Measurements from ENCODE around the gene DHX8.
"Not testable (repeated sequence)": the region's sequence is repeated elsewhere in the genome, so short reads cannot be mapped to it uniquely, and the experiment has no call there.

The DHX8 gene

DNA sequence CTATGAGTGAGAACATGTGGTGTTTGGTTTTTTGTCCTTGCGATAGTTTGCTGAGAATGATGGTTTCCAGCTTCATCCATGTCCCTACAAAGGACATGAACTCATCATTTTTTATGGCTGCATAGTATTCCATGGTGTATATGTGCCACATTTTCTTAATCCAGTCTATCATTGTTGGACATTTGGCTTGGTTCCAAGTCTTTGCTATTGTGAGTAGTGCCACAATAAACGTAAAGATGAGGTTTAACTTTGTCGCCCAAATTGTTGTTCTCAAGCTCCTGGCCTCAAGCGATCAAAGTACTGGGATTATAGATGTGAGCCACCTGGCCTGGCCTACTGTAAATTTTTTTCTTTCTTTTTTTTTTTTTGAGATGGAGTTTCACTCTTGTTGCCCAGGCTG is 21.2 kb upstream of the DHX8 start:
- DNase-seq: not testable (repeated sequence)

DNA sequence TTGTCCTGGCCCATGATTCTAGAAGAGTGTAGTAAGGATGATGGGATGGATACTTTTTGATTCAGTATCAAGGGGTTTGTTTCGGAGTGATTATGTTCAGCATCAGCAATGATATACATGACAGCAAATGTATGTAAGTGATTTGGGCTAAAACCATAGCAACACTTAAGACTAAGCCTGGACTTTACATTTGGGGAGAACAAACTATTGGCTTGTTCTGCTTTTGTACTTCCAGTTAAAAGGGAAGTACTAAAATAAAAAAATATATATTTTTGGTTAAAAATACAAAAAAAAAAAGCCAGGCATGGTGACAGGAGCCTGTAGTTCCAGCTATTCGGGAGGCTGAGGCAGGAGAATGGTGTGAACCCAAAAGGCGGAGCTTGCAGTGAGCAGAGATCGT is 20.5 kb upstream of the DHX8 start:
- DNase-seq: no peak

DNA sequence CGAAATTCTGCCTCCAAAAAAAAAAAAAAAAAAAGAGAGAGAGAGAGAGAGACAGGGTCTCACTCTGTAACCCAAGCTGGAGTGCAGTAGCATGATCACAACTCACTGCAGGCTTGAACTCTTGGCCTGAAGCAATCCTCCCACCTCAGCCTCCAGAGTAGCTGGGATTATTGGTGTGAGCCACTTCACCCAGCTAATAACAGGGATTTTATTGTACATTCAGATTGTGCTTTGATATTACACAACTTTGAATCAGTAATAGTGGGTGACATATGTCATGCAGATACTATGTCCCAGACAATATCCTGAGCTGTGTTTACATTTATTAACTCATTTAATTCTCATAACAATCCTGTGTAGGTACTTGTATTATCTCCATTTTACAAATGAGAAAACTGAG is 19.7 kb upstream of the DHX8 start:
- DNase-seq: no peak

DNA sequence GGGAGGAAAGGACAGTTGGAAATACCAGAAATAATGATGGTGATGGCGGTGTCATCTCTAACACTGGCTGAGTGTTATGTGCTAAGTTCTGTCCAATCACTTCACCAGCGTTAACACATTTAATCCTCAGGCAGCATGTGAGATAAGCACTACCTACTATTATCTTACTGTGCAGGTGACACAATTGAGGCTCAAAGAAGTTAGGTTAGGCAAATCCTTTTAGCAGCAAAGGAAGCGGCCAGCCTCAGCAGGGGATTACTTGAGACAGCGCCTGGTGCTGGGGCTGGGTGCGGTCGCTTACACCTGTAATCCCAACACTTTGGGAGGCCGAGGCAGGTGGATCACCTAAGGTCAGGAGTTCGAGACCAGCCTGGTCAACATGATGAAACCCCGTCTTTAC is 18.7 kb upstream of the DHX8 start:
- no peak for DNase-seq

DNA sequence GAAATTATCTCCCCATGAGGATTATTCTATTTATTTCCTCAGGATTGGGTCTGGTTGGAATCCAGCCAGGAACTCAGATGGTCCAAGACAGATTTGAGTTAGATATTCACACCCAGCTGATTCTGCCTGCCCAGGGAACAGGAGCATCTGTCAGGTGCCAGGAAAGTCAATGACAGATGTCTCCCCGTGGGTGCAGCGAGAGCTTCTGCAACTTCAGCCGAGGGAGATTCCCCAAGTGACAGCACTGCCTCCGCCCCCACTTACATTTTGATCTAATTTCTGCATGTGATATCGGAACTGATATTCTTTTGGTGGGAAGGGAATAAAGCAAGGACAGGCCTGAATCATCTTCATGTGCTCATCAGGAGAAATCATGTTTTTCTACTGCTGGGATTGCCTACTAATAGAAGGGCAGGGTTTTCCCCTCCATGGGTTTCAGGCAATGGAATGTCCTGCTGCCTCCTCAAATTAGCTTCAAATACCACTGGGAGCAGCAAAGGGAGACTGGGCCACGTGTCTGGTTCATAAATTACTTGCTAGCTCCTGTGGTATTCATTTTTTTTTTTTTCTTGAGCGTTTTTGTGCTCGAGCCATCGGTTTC is 15.7 kb upstream of the DHX8 start:
- no peak for DNase-seq

DNA sequence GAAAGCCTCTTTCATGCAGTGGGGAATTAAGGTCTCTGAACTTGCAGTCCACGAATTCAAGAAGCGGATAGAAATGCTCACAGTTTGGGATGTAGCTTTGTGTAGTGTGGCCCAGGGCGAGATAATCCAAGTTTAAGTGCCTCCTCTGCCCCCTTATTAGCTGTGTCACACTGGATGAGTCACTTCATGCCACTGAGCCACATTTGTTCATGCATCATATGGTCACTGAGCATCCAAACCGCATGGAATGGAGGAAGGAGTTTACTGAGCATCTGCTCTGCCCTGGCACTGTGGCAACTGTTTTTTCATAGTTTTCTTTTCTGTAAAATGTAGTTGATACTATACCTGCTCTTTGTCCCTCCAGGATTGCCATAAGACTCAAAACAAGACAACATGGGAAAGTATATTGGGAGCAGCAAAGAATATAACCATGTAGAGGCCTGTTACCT is 15.1 kb upstream of the DHX8 start:
- DNase-seq: no peak

DNA sequence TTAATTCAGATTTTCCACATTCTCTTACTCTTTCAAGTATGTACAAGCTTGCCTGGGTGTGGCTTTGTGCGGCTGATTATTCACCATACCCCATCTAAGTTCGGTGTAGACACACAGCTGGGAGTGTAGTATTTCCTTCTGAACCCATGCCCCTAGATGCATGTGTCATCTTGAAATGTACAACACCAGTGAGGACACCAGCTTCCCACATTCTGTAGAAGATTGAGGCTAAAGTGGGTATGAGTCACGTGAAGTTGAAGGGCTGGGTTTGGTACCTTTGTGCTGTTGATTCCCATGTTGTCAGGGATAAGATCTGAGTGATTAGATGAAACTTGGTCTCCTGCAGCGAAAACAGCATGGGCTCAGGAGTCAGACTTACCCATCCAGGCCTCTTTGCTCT is 14.6 kb upstream of the DHX8 start:
- DNase-seq: no peak

DNA sequence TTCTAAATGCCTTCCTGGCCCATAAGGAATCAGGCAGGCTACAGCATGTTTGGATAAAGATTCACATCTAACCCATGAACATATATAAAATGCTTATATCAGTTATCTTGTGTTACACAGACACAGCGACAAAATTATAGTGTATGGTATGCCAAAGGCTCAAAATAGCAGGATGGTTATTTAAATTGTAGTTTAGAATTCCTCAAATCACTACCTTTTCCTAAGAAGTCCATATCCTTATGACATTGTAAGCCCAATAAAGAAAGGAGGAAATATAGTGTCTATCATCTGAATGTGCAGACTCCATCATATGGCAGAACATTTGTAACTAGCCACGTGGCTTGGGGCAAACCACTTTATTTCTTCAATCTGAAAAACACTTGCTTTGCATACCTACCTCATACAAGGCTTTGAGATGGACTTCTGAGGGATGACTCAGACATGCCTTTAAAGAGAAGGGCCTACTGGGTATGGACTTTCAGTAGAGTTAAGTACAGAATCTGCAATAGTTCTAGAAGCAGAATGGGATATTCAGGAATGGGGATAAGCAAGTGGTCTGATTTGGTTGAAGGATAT is 12.1 kb upstream of the DHX8 start:
- no peak for DNase-seq

DNA sequence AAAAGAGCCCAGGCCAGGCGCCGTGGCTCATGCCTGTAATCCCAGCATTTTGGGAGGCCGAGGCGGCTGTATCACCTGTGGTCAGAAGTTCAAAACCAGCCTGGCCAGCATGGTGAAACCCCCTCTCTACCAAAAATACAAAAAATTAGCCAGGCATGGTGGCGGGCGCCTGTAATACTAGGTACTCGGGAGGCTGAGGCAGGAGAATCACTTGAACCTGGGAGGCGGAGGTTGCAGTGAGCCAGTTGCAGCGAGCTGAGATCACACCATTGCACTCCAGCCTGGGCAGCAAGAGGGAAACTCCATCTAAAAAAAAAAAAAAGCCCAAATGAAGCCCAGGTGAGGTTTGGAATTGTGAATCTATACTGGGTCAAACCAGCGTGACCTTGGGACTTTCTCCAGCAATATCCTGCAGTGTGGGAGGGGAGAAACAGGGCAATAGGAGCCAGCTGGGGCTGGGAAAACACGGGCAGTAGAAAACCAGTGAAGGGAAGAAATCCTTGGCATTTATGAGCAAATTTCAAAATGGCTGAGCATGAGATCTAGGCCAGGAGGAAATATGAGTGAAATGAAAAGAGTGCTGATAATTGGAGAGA is 8.2 kb upstream of the DHX8 start:
- DNase-seq: no peak

DNA sequence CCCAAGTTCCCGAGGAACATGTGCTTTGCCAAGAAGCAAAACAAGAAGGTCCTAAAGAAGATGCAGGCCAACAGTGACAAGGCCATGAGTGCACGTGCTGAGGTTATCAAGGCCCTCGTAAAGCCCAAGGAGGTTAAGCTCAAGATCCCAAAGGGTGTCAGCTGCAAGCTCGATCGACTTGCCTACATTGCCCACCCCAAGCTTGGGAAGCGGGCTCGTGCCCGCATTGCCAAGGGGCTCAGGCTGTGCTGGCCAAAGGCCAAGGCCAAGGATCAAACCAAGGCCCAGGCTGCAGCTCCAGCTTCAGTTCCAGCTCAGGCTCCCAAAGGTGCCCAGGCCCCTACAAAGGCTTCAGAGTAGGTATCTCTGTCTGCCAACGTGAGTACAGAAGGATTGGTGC is 7.5 kb upstream of the DHX8 start:
- DNase-seq: not testable (repeated sequence)

DNA sequence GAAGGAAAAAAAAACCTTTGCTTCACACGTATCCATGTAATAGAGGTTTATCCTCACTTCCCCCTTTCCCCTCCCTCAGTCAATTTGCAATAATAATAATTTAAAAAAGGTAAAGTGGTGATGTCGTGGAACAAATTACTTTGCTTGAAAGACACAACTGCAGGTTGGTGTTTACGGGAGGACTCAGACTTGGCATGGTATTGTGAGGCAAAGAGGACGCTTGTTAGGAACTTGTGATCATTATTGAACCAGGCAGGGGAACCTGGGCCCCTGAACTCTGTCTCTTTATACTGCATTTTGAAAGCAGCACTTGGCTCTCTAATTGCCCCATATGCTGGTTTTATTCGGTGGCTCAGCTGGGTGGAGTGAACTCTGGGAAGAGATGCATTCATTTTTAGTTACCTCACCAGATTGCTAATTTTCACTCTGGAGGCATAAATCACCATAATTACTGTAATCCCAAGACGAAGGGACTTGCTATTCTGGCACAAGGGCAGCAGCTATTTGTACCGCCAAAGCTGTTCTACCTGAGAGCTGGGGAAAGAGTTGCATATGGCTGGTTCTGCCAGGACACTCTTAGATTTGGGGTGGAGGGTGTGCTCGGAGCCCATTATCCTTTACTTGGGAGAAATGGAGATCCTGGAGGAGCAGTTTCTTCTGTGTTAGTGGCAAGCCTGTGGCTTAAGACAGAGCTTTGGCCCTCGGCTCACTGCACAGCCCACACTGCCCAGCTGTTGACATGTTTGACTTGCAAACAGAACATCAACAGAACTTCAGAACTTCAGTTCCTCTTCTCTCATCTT is 5.7 kb upstream of the DHX8 start:
- DNase-seq: no peak

DNA sequence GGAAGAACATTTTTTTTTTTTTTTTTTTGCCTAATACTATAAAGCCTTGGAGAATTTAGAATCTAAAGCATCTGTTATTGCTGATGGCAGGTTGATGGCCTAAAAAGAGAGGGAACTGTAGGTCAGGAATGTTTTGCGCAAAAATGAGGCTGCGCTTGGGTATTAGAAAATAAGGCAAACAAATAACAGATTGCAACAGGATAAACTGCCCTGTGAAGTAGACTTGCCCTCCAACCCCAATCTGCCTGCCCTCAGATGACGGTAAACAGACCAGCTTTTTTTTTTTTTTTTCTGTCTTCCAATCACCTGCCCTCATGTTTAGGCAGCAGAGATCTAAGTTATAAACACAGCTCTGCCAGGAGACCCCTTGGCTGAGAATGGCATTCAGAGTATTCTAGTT is 3.8 kb upstream of the DHX8 start:
- no peak for DNase-seq

DNA sequence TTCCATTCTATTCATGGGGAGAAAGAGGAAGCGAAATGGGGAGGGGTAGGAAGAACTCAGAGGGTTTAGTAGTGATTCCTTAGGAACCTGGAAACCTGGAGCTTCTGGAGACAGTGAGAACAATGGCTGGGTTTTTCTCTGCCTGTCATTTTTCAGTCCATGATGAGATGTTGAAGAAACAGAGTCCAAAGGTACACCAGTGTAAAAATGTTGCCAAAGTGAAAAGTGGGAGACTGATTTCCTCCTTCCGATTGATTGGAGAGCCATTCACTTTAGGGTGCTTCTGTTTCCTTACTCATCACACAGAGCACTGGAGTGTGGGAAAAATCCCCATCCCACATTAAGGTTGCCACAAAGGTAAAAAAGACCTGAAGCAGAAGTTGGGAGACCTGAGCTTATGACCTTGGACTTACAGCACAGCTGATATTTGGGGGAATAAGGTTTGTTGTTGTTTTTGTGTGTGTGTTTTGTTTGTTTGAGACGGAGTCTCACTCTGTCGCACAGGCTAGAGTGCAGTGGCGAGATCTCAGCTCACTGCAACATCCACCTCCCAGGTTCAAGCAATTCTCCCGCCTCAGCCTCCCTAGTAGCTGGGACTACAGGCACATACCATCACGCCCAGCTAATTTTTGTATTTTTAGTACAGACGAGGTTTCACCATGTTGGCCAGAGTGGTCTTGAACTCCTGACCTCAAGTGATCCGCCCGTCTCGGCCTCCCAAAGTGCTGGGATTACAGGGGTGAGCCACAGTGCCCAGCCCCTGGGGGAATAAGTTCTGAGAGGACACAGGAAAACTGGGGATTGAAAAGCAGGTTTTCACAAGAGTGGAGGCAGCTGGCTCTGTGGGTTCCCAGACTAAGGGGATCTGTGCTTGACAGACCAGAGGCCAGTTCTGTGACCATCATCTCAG is 1.4 kb upstream of the DHX8 start:
- DNase-seq: no peak

DNA sequence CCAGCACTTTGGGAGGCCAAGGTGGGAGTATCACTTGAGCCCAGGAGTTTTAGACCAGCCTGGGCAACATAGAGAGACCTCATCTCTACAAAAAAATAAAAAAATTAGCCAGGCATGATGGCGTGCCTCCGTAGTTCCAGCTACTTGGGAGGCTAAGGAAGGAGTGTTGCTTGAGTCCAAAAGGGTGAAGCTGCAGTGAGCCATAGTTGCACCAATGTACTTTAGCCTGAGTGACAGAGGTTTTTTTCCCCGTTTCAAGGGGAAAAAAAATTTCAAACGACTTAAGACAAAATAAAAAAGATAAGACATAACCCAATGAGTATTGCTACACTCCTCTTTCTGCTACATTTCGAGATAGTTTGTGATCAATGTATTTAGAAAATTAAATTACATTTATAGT is 6.8 kb downstream of the DHX8 start:
- no peak for DNase-seq

DNA sequence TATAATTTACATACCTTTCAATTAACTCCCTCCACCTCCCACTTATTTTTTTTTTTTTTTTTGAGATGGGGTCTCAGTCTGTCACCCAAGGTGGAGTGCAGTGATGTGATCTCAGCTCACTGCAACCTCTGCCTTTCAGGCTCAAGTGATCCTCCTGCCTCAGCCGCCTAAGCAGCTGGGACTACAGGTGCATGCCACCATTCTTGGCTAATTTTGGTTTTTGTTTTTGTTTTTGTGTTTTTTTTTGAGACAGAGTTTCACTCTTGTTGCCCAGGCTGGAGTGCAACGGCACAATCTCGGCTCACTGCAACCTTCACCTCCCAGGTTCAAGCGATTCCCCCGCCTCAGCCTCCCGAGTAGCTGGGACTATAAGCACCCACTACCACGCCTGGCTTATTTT is 25.7 kb downstream of the DHX8 start:
- not testable (repeated sequence) for DNase-seq

DNA sequence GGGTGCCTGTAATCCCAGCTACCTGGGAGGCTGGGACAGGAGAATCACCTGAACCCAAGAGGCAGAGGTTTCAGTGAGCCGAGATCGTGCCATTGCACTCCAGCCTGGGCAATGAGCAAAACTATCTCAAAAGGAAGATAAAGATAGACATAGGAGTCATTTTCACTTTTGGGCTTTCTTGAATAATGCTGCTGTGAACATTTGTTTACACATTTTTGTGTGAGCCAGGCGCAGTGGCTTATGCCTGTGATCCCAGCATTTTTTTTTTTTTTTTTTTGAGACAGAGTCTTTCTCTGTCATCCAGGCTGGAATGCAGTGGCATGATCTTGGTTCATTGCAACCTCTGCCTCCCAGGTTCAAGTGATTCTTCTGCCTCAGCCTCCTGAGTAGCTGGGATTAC is 27.4 kb downstream of the DHX8 start:
- not testable (repeated sequence) for DNase-seq

DNA sequence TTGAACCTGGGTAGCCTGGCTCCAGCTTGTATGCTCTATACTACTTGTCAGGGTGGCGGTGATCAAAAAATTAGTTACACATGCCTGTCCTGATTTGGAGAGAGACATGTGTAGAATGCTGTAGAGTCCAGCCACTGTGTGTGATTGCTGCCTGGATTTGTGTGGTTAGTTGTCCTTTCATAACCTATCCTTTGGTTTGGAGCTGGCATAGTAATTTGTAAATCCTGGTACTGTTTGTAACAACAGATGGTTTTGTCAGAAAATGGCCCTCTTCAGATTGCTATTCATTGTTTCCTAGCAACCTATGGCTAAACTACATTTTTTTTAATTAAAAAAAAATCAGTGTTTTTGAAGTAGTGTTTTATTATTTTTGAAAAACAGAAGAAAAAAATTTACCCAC is 31.9 kb downstream of the DHX8 start:
- DNase-seq: no peak

DNA sequence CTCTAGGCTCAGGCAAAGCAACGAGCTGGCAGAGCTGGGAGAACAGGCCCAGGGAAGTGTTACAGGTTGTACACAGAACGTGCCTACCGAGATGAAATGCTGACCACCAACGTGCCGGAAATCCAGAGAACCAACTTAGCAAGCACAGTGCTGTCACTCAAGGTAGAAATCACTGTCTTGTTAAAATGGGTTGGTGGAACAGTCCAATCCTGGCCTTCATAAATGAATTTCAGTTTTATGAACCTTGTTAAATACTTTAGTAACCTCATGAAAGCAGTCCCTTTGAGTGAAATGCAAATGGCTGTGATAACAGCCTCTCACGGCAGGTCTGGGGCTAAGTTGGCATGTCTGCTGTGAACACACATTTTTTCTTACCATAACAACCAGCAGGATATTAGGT is 33.4 kb downstream of the DHX8 start:
- DNase-seq: no peak

DNA sequence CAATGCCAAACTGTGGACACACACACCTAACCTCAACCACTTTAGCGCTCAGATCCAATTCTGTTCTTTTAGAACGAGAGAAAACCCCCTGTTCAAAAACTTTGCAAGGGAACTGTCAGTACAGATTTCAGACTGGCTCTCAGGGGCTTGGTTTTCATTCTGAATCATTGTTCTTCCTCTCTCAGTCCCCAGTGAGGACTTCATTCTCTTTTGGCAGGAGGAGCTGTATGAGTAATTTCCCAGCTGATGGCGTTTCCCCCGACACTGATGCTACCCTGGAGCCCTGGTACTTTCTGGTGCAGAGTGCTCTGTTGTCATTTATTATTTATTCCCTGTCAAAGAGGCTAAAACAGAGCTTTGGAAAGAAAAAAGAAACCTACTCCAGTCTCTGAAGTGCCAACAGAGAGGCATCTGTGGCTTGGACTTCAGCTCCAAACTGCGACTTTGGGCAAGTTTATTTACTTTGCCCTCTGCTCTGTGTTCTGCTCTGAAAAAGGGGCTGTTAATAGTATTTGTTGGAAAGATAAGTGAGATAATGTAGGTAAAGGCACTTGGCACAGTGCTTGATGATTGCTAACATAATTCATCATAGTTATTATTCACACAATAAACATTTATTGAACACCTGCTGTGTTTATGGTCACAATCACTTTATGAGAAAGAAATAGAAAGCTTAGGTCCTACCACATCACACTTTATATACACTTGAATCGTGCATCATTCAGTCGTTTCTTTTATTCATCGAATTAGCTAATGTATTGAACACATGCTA is 34.0 kb downstream of the DHX8 start:
- DNase-seq: no peak

DNA sequence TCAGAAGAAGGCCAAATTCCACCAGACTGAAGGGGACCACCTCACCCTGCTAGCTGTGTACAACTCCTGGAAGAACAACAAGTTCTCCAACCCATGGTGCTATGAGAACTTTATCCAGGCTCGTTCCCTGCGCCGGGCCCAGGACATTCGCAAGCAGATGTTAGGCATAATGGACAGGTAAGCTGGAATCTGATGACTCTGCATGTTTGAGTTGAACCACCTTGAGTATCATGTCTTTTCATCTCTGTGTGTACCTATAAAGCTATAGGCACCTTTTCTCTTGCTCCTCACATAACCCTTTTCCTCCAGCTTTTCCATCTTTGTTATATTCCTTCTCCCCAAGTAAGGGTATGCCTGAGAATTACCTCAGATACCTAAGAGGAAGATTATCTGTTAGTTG is 37.6 kb downstream of the DHX8 start:
- no peak for DNase-seq

DNA sequence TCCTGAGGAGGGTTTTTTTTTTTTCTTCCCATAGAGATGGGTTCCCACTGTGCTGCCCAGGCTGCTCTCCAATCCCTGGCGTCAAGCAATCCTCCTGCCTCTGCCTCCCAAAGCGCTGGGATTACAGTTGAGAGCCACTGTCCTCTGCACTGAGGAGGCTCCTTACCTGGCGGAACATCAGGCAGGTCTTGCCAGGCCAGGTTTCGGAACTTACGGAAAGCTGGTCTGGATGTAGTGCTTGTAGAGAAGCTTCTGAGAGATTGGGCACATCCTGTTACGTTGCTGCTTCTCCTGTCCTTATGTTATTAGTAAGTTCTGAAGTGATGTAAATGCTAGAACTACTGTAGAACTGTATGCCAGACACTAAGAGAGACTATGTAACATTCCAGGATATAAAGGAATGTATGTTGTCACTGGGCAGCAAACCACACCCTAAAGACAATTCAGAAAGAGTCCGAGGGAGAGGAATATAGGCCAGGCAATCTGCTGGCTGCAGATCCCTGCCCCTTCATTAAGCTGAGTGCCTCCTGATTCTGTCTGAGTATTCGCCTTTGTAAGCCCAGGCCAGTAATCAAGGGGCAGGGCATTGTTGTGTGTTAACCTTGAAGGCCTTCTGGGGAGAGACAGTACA is 41.3 kb downstream of the DHX8 start:
- DNase-seq: no peak
